ENCODE data around the gene PGM1. TPM values are rescaled to one million over a fixed set of nuclear protein-coding genes. Genes with fewer than 3 reads are reported as not detected.
A peak's percentile ranks its signal among the peaks of the same experiment; 100 is the strongest.

Gene PGM1
- total RNA-seq, 1 donor = 52.4 TPM

- no peak for TF ChIP-seq CTCF (IDR thresholded peaks at IDR 0.05; ENCODE audit: insufficient read depth, low read length)
- H3K4me3 ChIP-seq (ENCODE audit: low read depth, low read length) = no peak overlapping the region
- no peak for DNase-seq (ENCODE audit: low read depth)
Observed at GRCh38 chr1:63643517-63643916, 50.3 kb downstream of the PGM1 start.

- DNase-seq (ENCODE audit: low read depth) = no peak
- TF ChIP-seq CTCF (IDR thresholded peaks at IDR 0.05; ENCODE audit: insufficient read depth, low read length) = no peak
- H3K4me3 ChIP-seq (ENCODE audit: low read depth, low read length) = no peak overlapping the region
Observed at GRCh38 chr1:63643926-63644325, 50.7 kb downstream of the PGM1 start.

- DNase-seq (ENCODE audit: low read depth) = peak; percentile 62
- H3K4me3 ChIP-seq (ENCODE audit: low read depth, low read length) = no peak overlapping the region
- TF ChIP-seq CTCF (IDR thresholded peaks at IDR 0.05; ENCODE audit: insufficient read depth, low read length) = no peak
Observed at GRCh38 chr1:63645317-63645716, 52.1 kb downstream of the PGM1 start.

GRCh38 chr1:63648689-63649088 lies 55.5 kb downstream of the PGM1 start:
- no peak for TF ChIP-seq CTCF (IDR thresholded peaks at IDR 0.05; ENCODE audit: insufficient read depth, low read length)
- H3K4me3 ChIP-seq (ENCODE audit: low read depth, low read length) = no peak overlapping the region
- DNase-seq (ENCODE audit: low read depth) = no peak

GRCh38 chr1:63651161-63651701 lies 58.0 kb downstream of the PGM1 start:
- no peak for TF ChIP-seq CTCF (IDR thresholded peaks at IDR 0.05; ENCODE audit: insufficient read depth, low read length)
- H3K4me3 ChIP-seq (ENCODE audit: low read depth, low read length) = no peak overlapping the region
- DNase-seq (ENCODE audit: low read depth) = peak; percentile 88

GRCh38 chr1:63653976-63654375 lies 60.8 kb downstream of the PGM1 start:
- no peak for DNase-seq (ENCODE audit: low read depth)
- no peak for TF ChIP-seq CTCF (IDR thresholded peaks at IDR 0.05; ENCODE audit: insufficient read depth, low read length)

GRCh38 chr1:63659448-63659847 lies 66.2 kb downstream of the PGM1 start:
- no peak for TF ChIP-seq CTCF (IDR thresholded peaks at IDR 0.05; ENCODE audit: insufficient read depth, low read length)
- no peak for DNase-seq (ENCODE audit: low read depth)
- H3K4me3 ChIP-seq (ENCODE audit: low read depth, low read length) = no peak overlapping the region

More at GRCh38 chr1:63653976-63654375, 60.8 kb downstream of the PGM1 start:
- no peak overlapping the region for H3K4me3 ChIP-seq (ENCODE audit: low read depth, low read length)

All from fibroblast of the aortic adventitia (primary cell).